HG02840 (cell line): ENCODE results near the gene TRAF1.

Source experiments
- ATAC-seq: cut with Tn5 transposase; IDR thresholded peaks from one replicate; pipeline ENCODE4 v1.9.1; 2021; ENCODE audit warnings: mild to moderate bottlenecking, moderate library complexity, moderate number of reproducible peaks; ENCODE audit not compliant: unreplicated experiment, low FRiP score

TRAF1 gene

DNA sequence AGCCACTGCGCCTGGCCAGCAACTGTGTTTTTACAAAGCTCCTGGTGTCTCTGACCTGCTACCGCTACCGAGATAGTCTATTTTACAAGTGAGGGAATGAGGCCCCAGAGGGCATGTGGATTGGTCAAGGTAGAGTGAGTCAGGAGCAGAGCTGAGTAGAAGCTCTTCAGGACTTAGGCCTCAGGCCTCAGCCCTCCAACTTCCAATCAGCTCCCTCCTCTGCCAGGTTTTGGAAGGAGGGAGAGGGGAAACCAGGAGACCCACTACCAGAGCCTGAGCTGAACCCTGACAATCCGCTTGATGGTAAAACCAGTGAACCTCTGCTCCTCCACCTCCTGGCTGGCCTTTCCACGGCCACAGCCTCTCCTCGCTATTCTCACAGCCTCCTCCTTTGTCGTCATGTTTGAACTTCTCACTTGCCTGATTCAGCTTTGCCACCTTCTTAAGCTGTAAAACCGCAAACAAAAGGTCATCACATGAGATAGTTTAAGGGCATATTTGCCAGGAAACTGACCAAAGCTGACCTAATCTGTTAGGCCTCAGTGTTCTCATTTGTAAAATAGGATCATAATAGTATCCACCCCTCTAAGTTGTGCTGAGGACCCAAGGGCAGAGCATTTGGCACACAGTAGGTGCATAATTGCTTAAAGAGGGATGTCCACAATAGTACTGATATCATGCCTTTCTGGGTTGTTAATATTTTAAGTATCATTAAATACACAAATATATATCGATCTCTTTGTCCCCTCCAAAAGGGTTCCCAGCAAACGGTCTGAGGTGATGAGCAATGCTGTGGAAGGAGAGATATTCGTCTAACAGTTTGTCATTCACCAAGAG lies 1.7 kb downstream of the TRAF1 start:
- ATAC-seq = no peak

DNA sequence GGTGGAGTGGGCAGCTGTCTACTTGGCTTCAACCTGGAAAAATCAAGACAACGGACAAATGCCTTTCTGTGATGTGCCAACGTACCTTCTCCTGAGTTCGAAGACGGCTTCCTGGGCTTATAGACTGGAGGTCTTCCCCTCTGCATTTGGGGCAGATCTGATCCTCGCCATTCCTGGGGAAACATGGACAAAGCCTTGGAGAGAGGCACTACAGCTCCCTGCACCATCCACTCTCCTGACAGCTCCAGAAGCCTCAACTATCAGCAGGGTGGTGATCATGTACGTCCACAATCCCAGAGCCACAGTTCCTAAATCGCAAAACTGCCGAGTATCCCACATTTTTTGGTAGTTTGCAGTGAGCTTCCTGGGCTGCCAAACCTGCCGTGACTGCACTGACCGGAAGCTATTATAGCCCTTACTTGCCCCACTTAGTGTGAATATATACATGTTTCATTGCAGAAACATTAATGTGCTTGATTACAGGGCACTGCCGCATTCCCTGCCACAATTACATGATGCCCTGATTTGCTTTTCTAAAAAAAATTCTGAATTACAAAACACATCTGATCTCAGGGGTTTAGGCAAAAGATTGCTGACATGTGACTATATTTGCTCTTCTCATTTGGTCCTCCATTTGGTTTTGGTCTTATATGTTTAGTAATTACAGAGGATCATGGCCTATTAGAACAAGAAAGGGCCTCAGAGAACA lies 2.8 kb downstream of the TRAF1 start:
- no peak for ATAC-seq

DNA sequence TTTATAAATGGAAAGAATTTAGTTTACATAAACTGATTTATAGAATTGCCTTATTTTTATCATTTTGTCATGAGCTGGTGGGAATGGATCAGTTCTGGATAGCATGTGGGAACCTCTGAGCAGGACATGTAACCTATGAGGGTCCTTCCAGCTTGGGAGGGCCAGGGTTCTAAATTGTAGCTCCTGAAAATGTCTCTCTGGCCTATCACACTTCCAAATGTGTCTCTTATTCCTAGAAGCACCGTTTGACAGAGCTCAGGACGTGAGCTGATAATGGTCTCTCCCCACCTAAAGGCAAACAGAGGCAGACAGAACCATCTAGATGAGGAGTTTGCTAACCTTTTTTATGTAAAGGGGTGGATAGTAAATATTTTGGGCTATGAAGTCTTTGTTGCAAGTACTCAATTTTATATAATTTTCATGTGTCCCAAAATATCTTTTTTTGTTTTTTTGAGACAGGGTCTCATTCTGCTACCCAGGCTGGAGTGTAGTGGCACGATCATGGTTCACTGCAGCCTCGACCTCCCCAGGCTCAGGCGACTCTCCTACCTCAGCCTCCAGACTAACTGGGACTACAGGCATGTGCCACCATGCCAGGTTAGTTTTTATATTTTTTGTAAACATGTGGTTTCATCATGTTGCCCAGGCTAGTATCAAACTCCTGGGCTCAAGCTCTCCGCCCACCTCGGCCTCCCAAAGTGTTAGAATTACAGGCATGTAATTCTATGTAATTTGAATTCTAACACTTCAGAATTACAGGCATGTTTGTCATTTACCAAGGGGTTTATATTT lies 4.0 kb downstream of the TRAF1 start:
- no peak for ATAC-seq

DNA sequence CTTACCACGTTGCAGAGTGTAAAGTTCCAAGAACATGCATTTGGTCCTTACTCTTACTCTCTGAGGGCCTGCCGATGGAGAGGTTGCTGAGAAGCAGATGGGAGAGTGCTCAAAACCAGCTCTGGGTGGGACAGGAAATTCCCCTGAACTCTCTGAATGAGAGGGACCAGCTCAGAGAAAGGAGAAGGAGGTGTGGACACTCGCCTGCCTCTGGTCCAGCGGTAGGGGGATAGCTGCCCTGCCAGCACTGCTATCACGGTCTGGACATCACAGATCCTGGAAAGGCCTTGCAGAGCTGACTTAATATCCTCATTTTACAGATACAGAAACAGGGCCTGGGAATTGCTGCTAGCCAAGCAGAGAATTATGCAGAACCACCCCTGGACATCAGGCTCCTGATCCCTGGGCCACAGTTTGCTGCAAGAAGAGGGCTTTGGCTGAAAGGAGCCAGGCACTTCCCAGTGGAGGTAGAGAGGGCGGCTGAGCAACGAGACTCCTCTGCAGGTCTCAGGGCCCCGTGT lies 4.9 kb downstream of the TRAF1 start:
- ATAC-seq = no peak

DNA sequence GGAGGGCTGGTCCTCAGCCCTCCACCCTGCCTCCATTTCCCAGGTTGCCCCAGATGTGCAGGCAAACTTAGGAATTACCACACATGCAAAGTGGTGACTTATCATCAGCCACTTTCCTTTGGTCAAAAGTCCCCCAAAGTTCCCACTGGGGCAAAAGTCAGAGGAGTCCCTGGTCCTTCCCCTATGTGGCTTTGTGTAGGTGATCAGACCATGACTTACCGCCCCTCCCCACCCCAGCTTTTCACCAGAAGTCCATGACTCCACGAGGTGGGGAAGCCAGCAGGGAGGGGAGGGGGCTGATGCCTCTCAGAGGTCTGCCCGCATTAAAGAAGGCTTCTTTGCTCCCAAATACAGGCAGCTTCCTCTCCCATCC lies 5.8 kb downstream of the TRAF1 start:
- ATAC-seq = no peak

DNA sequence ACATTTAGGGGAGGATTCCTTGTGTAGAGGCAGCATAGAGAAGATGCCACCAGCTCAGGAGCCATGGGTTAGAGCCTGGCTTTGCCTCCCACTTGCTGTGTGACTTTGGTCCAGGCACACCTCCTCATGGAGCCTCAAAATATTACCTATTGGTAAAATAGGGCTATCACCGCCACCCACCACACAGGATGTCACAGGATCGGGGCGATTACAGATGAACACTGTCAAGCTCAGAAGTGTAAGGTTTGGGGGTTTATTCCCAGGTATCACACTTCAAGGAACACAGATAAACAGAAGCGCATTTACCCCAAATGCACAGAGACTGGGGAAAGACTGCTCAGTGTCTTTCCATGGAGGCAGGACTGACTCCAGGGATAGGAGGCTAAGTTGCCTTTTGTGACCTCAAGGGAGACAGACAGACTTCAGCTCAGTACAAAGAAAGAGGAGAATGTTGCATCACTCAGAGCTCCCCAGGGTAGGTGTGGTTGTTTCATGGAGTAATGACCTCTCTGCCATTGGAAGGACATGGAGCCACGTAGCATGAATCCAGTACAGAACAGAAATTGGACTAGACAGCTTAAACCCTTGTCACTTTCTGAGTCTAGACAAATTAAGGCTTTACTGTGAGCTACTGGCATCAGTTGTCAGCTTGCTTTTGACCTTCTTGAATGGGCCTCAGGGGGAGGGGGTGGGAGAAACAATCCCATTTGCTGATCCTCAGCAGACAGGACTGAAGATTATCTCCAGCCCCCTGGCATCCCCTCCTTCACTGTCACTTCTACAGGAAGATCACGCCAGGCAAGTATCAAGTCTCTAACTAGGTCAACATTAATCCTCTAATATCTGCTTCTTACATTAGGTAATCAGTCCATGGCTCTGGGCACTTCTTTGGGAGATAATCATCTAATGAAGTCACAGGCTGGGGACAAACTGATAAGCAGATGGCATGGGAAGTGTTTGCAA lies 6.5 kb downstream of the TRAF1 start:
- no peak for ATAC-seq

DNA sequence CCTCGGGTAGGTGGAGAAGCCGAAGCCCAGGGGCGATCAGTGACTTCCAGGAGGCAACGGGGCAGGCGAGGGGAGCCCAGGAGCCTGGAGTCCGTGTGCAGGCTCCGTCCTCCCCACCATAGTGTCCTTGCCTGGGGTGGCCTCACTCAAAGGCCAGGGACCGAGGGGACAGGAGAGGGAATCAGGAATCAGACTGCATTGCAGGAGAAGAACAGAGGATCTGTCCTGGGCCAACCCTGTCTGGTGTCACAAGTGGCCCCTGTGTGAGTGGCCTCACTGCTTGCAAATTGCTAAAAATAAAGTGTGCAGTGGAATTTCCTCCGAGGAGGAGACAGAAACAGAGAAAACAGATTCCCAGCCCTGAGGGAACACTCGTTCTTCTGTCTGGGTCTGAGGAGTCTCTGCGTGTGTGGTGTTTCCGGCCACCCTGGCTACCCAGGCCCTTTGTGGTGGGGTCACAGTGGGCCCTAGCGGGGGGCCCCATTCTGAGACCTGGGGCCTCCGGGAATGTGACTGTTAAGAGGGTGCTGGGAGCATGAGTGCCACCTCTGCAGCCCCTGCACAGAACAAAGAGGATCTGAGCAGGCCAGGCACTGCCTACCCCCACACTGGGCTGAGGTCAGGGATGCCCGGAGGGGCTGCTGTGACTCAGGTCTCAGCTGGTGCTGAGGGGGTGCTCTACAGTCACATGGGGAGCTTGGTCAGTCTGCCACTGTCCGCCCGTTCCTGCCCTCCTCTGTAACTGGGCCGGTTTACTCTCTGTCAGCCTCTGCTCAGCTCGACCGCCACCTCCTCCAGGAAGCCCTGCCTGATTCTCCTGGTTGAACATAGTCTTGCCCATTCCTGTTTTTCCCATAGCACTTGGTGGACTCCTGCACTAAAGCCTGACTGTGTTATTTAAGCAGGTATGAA lies 7.4 kb downstream of the TRAF1 start:
- ATAC-seq = no peak

DNA sequence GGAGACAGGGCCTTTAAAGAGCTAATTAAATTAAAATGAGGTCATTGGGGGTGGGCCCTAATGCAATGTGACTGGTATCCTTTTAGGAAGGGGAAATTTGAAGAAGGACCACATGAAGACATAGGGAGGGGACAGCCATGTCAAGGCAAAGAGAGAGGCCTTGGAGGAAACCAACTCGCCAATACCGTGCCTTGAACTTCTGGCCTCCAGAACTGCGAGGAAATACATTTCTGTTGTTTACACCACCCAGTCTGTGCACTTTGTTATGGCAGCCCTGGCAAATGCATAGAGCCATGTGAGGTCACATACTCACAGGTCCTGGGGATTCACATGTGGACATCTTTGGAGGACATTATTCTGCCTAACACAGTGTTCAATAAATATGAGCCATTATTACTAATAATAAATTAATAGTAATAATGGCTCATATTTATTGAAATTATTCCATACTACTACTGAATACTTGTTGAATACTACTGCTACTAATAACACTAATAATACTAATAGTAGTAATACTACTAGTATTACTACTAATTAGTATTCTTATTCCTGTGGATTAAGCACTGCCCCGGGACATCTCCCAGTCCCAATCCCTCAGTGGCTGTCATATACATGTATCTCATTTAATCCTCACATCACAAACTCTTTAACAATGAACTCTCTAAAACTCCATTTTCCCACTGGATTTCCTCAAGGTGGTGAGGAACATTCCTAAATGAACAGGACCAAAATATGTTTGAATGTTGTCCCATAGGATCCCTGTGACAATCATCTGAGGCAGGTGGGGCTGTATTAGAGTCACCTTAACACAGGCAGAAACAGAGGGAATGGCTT lies 8.4 kb downstream of the TRAF1 start:
- ATAC-seq = no peak

DNA sequence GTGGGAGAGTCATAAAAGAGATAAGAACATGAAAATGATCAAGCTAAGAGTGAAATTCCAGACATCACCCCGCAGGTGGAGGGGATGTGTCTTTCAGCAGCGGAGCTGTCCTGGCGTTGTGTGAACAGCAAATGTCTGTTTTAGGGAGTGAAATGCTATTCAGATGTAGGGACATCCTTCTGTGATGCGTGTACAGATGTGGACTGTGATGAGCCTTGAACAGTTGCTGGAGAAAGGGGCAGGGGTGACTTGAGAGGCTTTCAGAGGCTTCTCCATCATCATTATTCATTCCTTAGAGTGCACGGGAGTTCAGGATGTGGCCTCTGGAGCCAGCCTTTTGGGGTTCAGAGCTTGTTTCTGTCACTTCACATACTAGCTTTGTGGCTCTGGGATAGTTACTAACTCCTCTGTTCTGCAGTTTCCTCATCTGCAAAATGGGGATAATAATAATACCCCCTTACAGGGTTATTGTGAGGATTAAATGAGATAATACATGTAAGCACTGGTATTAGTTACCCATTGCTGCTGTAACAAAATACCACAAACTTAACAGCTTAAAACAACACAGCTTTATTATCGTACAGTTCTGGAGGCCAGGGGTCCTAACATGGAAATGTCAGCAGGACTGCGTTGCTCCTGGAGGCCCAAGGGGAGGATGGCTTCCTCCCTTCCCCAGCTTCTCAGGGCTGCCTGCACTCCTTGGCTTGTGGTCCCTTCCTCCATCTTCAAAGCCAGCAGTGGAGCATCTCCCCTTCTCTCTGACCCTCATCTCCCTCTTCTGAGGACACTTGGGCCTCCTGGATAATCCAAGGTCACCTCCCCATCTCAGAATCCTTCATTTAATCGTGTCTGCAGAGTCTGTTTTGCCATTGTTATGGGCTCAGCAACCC lies 9.4 kb downstream of the TRAF1 start:
- no peak for ATAC-seq

DNA sequence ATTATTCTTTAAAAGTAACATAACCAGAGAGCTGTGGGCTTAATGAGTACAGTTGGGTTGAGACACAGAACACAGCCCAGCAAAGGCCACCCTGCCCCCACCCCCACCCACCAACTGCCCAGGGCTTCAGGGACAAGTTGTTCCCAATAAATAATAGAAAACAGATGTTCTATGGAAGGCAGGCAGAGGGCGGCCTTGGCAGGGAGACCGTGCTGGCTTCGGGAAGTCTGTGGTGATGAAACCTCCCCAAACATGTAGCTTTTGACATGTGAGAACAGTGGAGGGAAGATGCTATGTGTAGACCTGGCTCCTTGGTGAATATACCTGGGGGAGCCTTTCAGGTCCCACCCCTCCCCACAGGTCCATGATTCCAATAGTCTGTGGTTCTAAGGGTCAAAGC lies 10.0 kb downstream of the TRAF1 start:
- ATAC-seq = no peak

DNA sequence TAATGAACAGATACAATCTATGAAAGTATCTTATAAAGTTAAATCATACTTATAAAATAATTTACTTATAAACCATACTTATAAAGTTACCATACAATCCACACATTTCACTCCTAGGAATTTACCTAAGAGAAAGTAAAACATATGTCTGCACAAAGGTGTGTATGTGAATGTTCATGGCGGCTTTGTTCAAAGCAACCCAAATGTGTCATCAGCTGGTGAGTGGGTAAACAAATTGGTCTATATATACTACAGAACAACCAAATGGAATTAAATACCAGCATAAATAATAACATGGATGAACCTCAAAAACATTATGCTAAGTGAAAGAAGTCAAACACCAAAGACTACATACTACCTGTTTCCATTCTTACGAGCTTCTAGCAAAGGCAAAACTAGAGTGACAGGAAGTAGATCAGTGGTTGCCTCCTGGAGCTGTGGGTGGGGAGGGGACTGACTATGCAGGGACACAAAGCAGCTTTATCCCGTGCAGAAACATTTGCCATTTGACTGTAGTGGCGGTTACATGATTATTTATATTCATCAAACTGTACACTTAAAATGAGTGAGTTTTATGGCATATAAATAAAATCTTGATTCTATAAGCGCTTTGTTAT lies 10.6 kb downstream of the TRAF1 start:
- no peak for ATAC-seq

DNA sequence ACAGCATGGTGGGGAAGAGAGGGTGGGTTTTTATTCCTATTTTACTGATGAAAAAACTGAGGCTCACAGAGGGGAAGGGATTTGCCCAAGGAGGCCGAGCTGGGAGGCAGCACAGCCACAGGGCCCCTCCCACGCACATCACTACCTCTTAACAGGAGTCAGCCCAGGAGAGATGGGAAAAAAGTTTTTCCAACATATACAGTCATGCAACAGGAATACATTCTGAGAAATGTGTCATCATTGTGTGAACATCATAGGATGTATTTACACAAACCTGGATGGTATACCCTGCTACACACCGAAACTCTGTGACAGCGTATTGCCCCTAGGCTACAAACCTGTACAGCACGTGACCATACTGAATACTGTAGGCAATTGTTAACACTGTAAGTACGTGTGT lies 11.6 kb downstream of the TRAF1 start:
- no peak for ATAC-seq

DNA sequence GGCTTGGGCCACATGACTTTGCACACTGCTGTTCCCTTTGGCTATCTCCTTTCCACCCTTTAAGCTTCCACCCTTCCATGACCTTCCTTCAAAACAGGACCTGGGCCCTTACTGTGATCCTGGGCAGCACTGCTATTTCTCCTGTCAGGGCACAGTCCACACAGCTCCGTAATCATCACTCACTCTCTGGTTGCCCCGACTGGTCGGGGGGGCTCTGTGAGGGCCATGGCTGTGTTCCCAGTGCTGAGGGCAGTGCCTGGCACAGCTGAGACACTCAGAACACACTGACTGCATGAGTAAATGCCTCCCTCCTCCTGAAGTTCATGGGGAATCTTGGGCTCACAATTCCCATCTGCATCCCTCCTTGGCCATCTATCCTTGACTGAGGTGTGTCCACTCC lies 12.2 kb downstream of the TRAF1 start:
- no peak for ATAC-seq

DNA sequence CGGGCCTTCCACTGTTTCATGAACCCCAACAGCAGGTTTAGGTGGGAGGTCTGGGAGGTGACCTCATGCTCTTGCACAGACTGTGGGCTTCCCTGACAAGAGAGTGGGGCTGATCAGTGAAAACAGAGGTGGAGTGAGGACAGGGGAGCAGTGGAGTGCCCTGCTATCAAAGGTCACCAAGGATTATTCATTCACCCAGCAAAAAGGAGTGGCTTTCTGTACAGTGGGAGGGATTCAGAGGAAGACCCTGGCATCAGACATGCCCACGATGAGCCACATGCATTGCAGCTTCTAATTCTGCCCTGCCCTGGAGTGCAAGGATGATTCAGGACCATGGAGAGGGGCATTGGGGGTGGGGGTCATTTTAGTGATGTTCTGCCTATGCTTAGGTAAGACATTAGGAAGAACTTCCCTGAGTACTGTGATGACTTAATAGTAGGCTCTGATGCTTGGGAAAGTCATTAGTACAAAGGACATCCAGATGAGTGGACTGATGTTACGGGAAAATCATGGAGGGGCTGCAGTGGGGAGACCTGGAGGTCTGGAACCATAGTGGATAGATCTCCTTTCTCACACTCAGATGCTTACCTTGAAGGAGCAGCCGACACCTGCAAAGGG lies 12.8 kb downstream of the TRAF1 start:
- no peak for ATAC-seq

DNA sequence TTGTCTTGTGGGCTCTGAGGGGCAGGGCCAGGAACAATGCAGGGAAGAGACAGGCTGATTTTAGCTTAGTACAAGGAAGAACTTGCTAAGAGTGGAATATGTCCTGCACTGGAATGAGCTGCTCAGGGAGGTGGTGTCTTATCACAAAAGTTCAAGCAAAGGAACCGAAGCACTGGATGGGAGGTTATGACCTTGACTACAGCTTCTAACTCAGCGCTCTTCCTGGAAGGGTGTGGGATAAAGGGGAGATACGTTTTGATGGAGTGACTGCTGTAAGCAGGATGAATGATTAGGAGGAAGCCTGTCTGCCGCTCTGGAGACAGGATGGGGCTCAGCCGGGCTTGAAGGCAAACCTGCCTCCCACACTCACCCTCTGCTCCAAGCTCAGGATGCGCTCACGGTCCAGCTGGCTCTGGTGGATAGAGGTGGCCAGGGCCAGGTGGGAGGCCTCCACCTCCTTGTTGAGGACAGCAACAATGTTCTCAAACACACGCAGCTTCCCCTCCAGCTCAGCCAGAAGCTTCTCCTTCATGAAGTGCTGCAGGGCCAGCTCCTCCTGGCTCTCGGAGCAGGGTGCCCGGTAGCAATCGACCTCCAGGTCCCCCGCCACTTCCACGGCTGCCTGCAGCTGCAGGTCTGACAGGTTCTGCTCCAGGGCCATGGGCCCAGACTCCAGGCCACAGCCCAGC lies 13.5 kb downstream of the TRAF1 start:
- no peak for ATAC-seq
